Tibial nerve (tissue), 3 donors: ENCODE data around the gene TMEM14A.

Experiments
- CTCF ChIP-seq, 5 experiments: fragments of 200-600 bp in 3 of 5; fragments of 450-650 bp in 2 of 5; sonication (generic) in 3 of 5; IDR thresholded peaks; one replicate each; pipeline ENCODE4 v1.5.1; 2016 to 2019; ENCODE audit warnings: antibody characterized with exemption in 5 of 5, mild to moderate bottlenecking in 3 of 5, moderate library complexity in 2 of 5
- POLR2A ChIP-seq, 2 donors: fragments of 450-650 bp; IDR thresholded peaks; one replicate each; pipeline ENCODE4 v1.6.1; 2017; ENCODE audit warnings: antibody characterized with exemption in 2 of 2, mild to moderate bottlenecking in 2 of 2, moderate library complexity in 2 of 2

- TF ChIP-seq CTCF (IDR thresholded peaks at IDR 0.05) (no peak), POLR2A (IDR thresholded peaks at IDR 0.05) (no peak)
Measured at GRCh38 chr6:52725143-52725534, 54.2 kb downstream of the TMEM14A start.
